ENCODE measurements around the gene ITGAD.

ITGAD gene

GRCh38 chr16:31459687-31460581, 66.8 kb downstream of the ITGAD start:
- DNase-seq (ENCODE audit: low read depth): peak; percentile 90

- peak; percentile 63 for DNase-seq (ENCODE audit: low read depth)
Observed at GRCh38 chr16:31460582-31461002, 67.5 kb downstream of the ITGAD start.

GRCh38 chr16:31461201-31461920, 68.2 kb downstream of the ITGAD start:
- no peak for DNase-seq (ENCODE audit: low read depth)

GRCh38 chr16:31461921-31462804, 69.0 kb downstream of the ITGAD start:
- no peak for DNase-seq (ENCODE audit: low read depth)

- no peak for DNase-seq (ENCODE audit: low read depth)
Observed at GRCh38 chr16:31464348-31464769, 71.2 kb downstream of the ITGAD start.

GRCh38 chr16:31464781-31465260, 71.7 kb downstream of the ITGAD start:
- no peak for DNase-seq (ENCODE audit: low read depth)

- no peak for DNase-seq (ENCODE audit: low read depth)
Observed at GRCh38 chr16:31465788-31466370, 72.7 kb downstream of the ITGAD start.

GRCh38 chr16:31466381-31466841, 73.3 kb downstream of the ITGAD start:
- no peak for DNase-seq (ENCODE audit: low read depth)

- DNase-seq (ENCODE audit: low read depth): no peak
Observed at GRCh38 chr16:31467151-31467773, 74.1 kb downstream of the ITGAD start.

GRCh38 chr16:31467858-31468257, 74.7 kb downstream of the ITGAD start:
- no peak for DNase-seq (ENCODE audit: low read depth)

GRCh38 chr16:31470615-31471014, 77.5 kb downstream of the ITGAD start:
- no peak for DNase-seq (ENCODE audit: low read depth)

GRCh38 chr16:31471241-31471874, 78.2 kb downstream of the ITGAD start:
- DNase-seq (ENCODE audit: low read depth): no peak

- no peak for DNase-seq (ENCODE audit: low read depth)
Observed at GRCh38 chr16:31471875-31472708, 79.0 kb downstream of the ITGAD start, which contains the start of gene TGFB1I1. TGFB1I1 (plus strand) TSS chr16:31472152; CDS start chr16:31472189, 37 bp downstream.

GRCh38 chr16:31472709-31473203, 79.6 kb downstream of the ITGAD start:
- peak; percentile 61 for DNase-seq (ENCODE audit: low read depth)

- no peak for DNase-seq (ENCODE audit: low read depth)
Observed at GRCh38 chr16:31473264-31473984, 80.3 kb downstream of the ITGAD start.

GRCh38 chr16:31474173-31474714, 81.1 kb downstream of the ITGAD start:
- peak; percentile 85 for DNase-seq (ENCODE audit: low read depth)

- DNase-seq (ENCODE audit: low read depth): no peak
Observed at GRCh38 chr16:31474773-31475738, 81.9 kb downstream of the ITGAD start.

All from GM04503 (cell line).